Lung (tissue), 16 donors: ENCODE measurements around the gene SRM. TPM values are rescaled to one million over a fixed set of nuclear protein-coding genes. Genes with fewer than 3 reads are reported as not detected.
A peak's percentile ranks its signal among the peaks of the same experiment; 100 is the strongest.

ENCODE experiments used
- ATAC-seq: fragments of 200-7000 bp; cut with Tn5 transposase; one replicate; pipeline ENCODE4 v1.9.1; 2020; ENCODE audit warnings: moderate number of reproducible peaks; ENCODE audit not compliant: insufficient read depth, low FRiP score
- DNase-seq, 3 donors: peaks; one replicate each; pipeline ENCODE4 v3.0.0-alpha.2; 2013 to 2017
- H3K27ac ChIP-seq, 2 donors: one replicate each; pipeline ENCODE4 v1.5.1; 2013; ENCODE audit warnings: mild to moderate bottlenecking in 2 of 2, moderate library complexity in 2 of 2, control low read depth in 1 of 2, inconsistent platforms in 1 of 2, low read depth in 1 of 2, low read length in 1 of 2
- H3K27me3 ChIP-seq, 3 donors: one replicate each; pipeline ENCODE4 v1.5.1; 2013; ENCODE audit warnings: low read length in 2 of 3; ENCODE audit not compliant: control insufficient read depth in 3 of 3, insufficient read depth in 3 of 3
- H3K36me3 ChIP-seq, 4 donors: one replicate each; pipeline ENCODE4 v1.5.1; 2013; ENCODE audit warnings: low read length in 4 of 4, mild to moderate bottlenecking in 1 of 4, moderate library complexity in 1 of 4; ENCODE audit not compliant: control insufficient read depth in 4 of 4, insufficient read depth in 4 of 4
- H3K4me1 ChIP-seq, 5 donors: one replicate each; pipeline ENCODE4 v1.5.1; 2013; ENCODE audit warnings: low read length in 5 of 5, mild to moderate bottlenecking in 2 of 5, moderate library complexity in 1 of 5; ENCODE audit not compliant: control insufficient read depth in 5 of 5, insufficient read depth in 5 of 5
- H3K4me3 ChIP-seq: one replicate; pipeline ENCODE4 v1.5.1; 2013; ENCODE audit warnings: mild to moderate bottlenecking, control low read depth, moderate library complexity
- H3K9ac ChIP-seq, 2 donors: one replicate each; pipeline ENCODE4 v1.5.1; 2013; ENCODE audit warnings: low read length in 2 of 2, control low read depth in 1 of 2; ENCODE audit not compliant: insufficient read depth in 1 of 2
- H3K9me3 ChIP-seq, 4 donors: one replicate each; pipeline ENCODE4 v1.5.1; 2013; ENCODE audit warnings: low read length in 3 of 4, mild to moderate bottlenecking in 1 of 4, moderate library complexity in 1 of 4; ENCODE audit not compliant: control insufficient read depth in 4 of 4, insufficient read depth in 3 of 4
- CTCF ChIP-seq: IDR thresholded peaks from 2 replicates; pipeline ENCODE4 v1.5.1; 2012; ENCODE audit warnings: mild to moderate bottlenecking; ENCODE audit errors: control extremely low read depth, extremely low read depth
- WGBS, 2 donors: extraction: QIAGEN DNeasy Blood & Tissue Kit; methylation state at CpG; one replicate each; pipeline ENCODE4 v1.1.7; 2013; 5-methylcytosine and 5-hydroxymethylcytosine counted together
- long read RNA-seq, 5 donors: transcript quantifications; one replicate each; lab custom pipeline, GENCODE V29; 2026
- polyA plus RNA-seq, 2 donors: library from polyadenylated mRNA; stranded (reverse); fragments of 200-250 nt; gene quantifications; one replicate each; pipeline ENCODE4 v1.2.1, GENCODE V29; 2013
- total RNA-seq, 2 donors: library from RNA; depleted of rRNA in 1 of 2; stranded (reverse); fragments of >200 nt in 1 of 2; gene quantifications; one replicate each; pipeline ENCODE4 v1.2.1, GENCODE V29; 2014 to 2021
- donor health status: control.
- donor health status: control.
- donor health status: Bipolar disorder and iron deficiency.
- donor health status: healthy.
- donor health status: DM: yes; HTN: yes; CAD: no.

Gene SRM
- 100 to 1,000 TPM in 1 of 2 donors, 10 to 100 TPM in 1; 12.3 to 112 TPM for total RNA-seq
- 100 to 1,000 TPM; 119 to 132 TPM for polyA plus RNA-seq
- long read RNA-seq, donor 1, transcript SRM-201 (8 exons, 1,266 nt) = major isoform, 30 of 50 reads
- long read RNA-seq, donor 1, transcript SRM-204 (2 exons, 545 nt) = minor isoform, 5 of 50 reads
- long read RNA-seq, donor 1, partial matches to known transcripts = 15 of 50 reads
- long read RNA-seq, donor 1, other reads (novel, unspliced or antisense) = 0 of 50 reads
- long read RNA-seq, donor 2, transcript SRM-201 (8 exons, 1,266 nt) = major isoform, 11 of 26 reads
- long read RNA-seq, donor 2, partial matches to known transcripts = 12 of 26 reads
- long read RNA-seq, donor 2, other reads (novel, unspliced or antisense) = 0 of 26 reads
- long read RNA-seq, donor 3, transcript SRM-201 (8 exons, 1,266 nt) = major isoform, 22 of 32 reads
- long read RNA-seq, donor 3, partial matches to known transcripts = 7 of 32 reads
- long read RNA-seq, donor 3, other reads (novel, unspliced or antisense) = 0 of 32 reads
- long read RNA-seq, donor 4, transcript SRM-201 (8 exons, 1,266 nt) = major isoform, 15 of 27 reads
- long read RNA-seq, donor 4, partial matches to known transcripts = 10 of 27 reads
- long read RNA-seq, donor 4, other reads (novel, unspliced or antisense) = 0 of 27 reads
- long read RNA-seq, donor 5, transcript SRM-201 (8 exons, 1,266 nt) = major isoform, 54 of 92 reads
- long read RNA-seq, donor 5, transcript SRM-204 (2 exons, 545 nt) = minor isoform, 7 of 92 reads
- long read RNA-seq, donor 5, partial matches to known transcripts = 30 of 92 reads
- long read RNA-seq, donor 5, other reads (novel, unspliced or antisense) = 0 of 92 reads

GRCh38 chr1:11059968-11060830, at the start of gene SRM:
SRM (minus strand) TSS chr1:11060018; CDS start chr1:11059943, 75 bp downstream.
- peak within 1 kb of the TSS; percentile 99 for H3K4me3 ChIP-seq
- ATAC-seq (peak; percentile 99), DNase-seq (peak; percentile 90 to 96 (median 91))
- no peaks in the 10 kb centered on the region for H3K27me3 ChIP-seq
- peak within 1 kb of the TSS; percentile 23 to 28 for H3K9ac ChIP-seq
- H3K9me3 ChIP-seq = peaks cover 0 to 4% (median under 1%) of the 10 kb centered on the region in 4 donors
- peaks cover 4 to 28% (median 9%) of the 10 kb centered on the region in 4 donors for H3K36me3 ChIP-seq
- H3K27ac ChIP-seq = peak within 1 kb of the TSS; percentile 88 to 92
- TF ChIP-seq CTCF = peak; percentile 63
- H3K4me1 ChIP-seq = peaks cover 0 to 16% (median 6%) of the 10 kb centered on the region in 5 donors
- WGBS, 2 donors = 0% methylated on average over 28 to 83 of the region's 83 CpGs

- WGBS, 2 donors = 79 to 80% methylated on average over 7 of the region's 7 CpGs
- H3K36me3 ChIP-seq = peaks cover 18 to 51% (median 42%) of the 10 kb centered on the region in 4 donors
Measured at GRCh38 chr1:11109047-11109760, 49.4 kb upstream of the SRM start.

More at GRCh38 chr1:11109047-11109760, 49.4 kb upstream of the SRM start:
- DNase-seq (peak; percentile 36 to 76 (median 75)), ATAC-seq (no peak)
- H3K4me1 ChIP-seq = peaks cover 0 to 5% (median 0%) of the 10 kb centered on the region in 5 donors
- H3K27ac ChIP-seq = no peak overlapping the region
- H3K9me3 ChIP-seq = no peaks in the 10 kb centered on the region
- H3K9ac ChIP-seq = no peak overlapping the region
- TF ChIP-seq CTCF = no peak
- no peaks in the 10 kb centered on the region for H3K27me3 ChIP-seq
- H3K4me3 ChIP-seq = no peak overlapping the region
